HepG2 (cell line): ENCODE data around the gene RMI2. TPM values are rescaled to one million over a fixed set of nuclear protein-coding genes. Genes with fewer than 3 reads are reported as not detected.

Experiments used
- ATF2 ChIP-seq: sonication (generic); formaldehyde crosslinking; IDR thresholded peaks from 2 replicates; pipeline ENCODE4 v1.4.0; 2020; ENCODE audit warnings: missing genetic modification reagents
- BATF2 ChIP-seq: sonication (generic); formaldehyde crosslinking; IDR thresholded peaks from 2 replicates; pipeline ENCODE4 v1.8.0; 2022; ENCODE audit warnings: mild to moderate bottlenecking, missing genetic modification reagents, moderate library complexity
- HOXD1 ChIP-seq: sonication (generic); formaldehyde crosslinking; IDR thresholded peaks from 2 replicates; pipeline ENCODE4 v1.5.0; 2020; ENCODE audit warnings: missing genetic modification reagents
- NFE2L2 ChIP-seq: fragments of 150-350 bp; IDR thresholded peaks from 2 replicates; pipeline ENCODE4 v1.6.1; 2014; ENCODE audit warnings: low read length
- SMYD3 ChIP-seq: sonication (generic); formaldehyde crosslinking; IDR thresholded peaks from 2 replicates; pipeline ENCODE4 v1.8.1; 2023; ENCODE audit warnings: mild to moderate bottlenecking, missing genetic modification reagents
- SPEN ChIP-seq: sonication (generic); formaldehyde crosslinking; IDR thresholded peaks from 2 replicates; pipeline ENCODE4 v1.5.1; 2020; ENCODE audit warnings: low read depth, mild to moderate bottlenecking, missing genetic modification reagents
- STAT5B ChIP-seq: sonication (generic); formaldehyde crosslinking; IDR thresholded peaks from 2 replicates; pipeline ENCODE4 v1.4.0; 2020; ENCODE audit warnings: missing genetic modification reagents
- SYNCRIP ChIP-seq: fragments of 200-400 bp; formaldehyde crosslinking; IDR thresholded peaks from 2 replicates; pipeline ENCODE4 v1.6.1; 2018; ENCODE audit warnings: mild to moderate bottlenecking, low read depth, low read length; ENCODE audit not compliant: insufficient read depth
- ZBTB3 ChIP-seq: sonication (generic); formaldehyde crosslinking; IDR thresholded peaks from 2 replicates; pipeline ENCODE4 v1.4.0; 2020; ENCODE audit warnings: low read depth, mild to moderate bottlenecking, moderate library complexity, missing genetic modification reagents, borderline replicate concordance
- ZNF160 ChIP-seq: sonication (generic); formaldehyde crosslinking; IDR thresholded peaks from 2 replicates; pipeline ENCODE4 v1.8.0; 2022; ENCODE audit warnings: mild to moderate bottlenecking, inconsistent platforms, missing genetic modification reagents
- ZNF407 ChIP-seq: sonication (generic); formaldehyde crosslinking; IDR thresholded peaks from one replicate; pipeline ENCODE4 v1.5.1; 2020; ENCODE audit warnings: mild to moderate bottlenecking, missing genetic modification reagents; ENCODE audit errors: not compliant biosample characterization
- ZSCAN30 ChIP-seq: sonication (generic); formaldehyde crosslinking; IDR thresholded peaks from 2 replicates; pipeline ENCODE4 v1.5.0; 2020; ENCODE audit warnings: mild to moderate bottlenecking, missing genetic modification reagents
- polyA plus RNA-seq, 8 experiments: library from polyadenylated mRNA; depleted of rRNA in 3 of 8; stranded (reverse) in 7 of 8; unstranded in 1 of 8; fragments of >200 nt; fragmentation: Illumina TruSeq in 4 of 8; extraction: Trizol in 4 of 8; gene quantifications; 2 replicates each; pipeline versions ENCODE4 v1.2.1 to v1.2.3, GENCODE V29; 2011 to 2016; ENCODE audit warnings: low read depth in 4 of 8, missing spikeins in 1 of 8, mixed read lengths in 1 of 8; ENCODE audit not compliant: insufficient read depth in 1 of 8
- total RNA-seq, 5 experiments: library from RNA; depleted of rRNA; stranded (reverse); fragments of >200 nt; fragmentation: Illumina TruSeq; extraction: Trizol; gene quantifications; 2 replicates each; pipeline ENCODE4 v1.2.3, GENCODE V29; 2016; ENCODE audit warnings: low read depth in 1 of 5
- TF ChIP-seq, protein P1 (sequence below): sonication (generic); formaldehyde crosslinking; IDR thresholded peaks from 2 replicates; pipeline ENCODE4 v1.5.0; 2020; ENCODE audit warnings: missing genetic modification reagents
- TF ChIP-seq, protein P2 (sequence below): sonication (generic); formaldehyde crosslinking; IDR thresholded peaks from 2 replicates; pipeline ENCODE4 v1.8.0; 2022; ENCODE audit warnings: missing genetic modification reagents, mild to moderate bottlenecking, moderate library complexity, borderline replicate concordance

Gene RMI2
- total and polyA plus RNA-seq, 2 of the 13 experiments (the other 11 are each of a cell fraction or from before 2014, with no cell fraction given): 24.5 to 55.7 TPM

- TF ChIP-seq ATF2: peak; percentile 91
- no peak for TF ChIP-seq ZNF407 (CRISPR knock-in tag)
- TF ChIP-seq SPEN (CRISPR knock-in tag): no peak
- no peak for TF ChIP-seq HOXD1
- TF ChIP-seq, protein P1, sequence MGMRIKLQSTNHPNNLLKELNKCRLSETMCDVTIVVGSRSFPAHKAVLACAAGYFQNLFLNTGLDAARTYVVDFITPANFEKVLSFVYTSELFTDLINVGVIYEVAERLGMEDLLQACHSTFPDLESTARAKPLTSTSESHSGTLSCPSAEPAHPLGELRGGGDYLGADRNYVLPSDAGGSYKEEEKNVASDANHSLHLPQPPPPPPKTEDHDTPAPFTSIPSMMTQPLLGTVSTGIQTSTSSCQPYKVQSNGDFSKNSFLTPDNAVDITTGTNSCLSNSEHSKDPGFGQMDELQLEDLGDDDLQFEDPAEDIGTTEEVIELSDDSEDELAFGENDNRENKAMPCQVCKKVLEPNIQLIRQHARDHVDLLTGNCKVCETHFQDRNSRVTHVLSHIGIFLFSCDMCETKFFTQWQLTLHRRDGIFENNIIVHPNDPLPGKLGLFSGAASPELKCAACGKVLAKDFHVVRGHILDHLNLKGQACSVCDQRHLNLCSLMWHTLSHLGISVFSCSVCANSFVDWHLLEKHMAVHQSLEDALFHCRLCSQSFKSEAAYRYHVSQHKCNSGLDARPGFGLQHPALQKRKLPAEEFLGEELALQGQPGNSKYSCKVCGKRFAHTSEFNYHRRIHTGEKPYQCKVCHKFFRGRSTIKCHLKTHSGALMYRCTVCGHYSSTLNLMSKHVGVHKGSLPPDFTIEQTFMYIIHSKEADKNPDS (CRISPR knock-in tag): no peak
- no peak for TF ChIP-seq ZNF160 (CRISPR knock-in tag)
- TF ChIP-seq SMYD3 (CRISPR knock-in tag): 0 out of 2 replicates have a peak, but pooled peaks have one; percentile 47
- TF ChIP-seq NFE2L2: no peak
- no peak for TF ChIP-seq ZBTB3 (CRISPR knock-in tag)
- TF ChIP-seq, protein P2, sequence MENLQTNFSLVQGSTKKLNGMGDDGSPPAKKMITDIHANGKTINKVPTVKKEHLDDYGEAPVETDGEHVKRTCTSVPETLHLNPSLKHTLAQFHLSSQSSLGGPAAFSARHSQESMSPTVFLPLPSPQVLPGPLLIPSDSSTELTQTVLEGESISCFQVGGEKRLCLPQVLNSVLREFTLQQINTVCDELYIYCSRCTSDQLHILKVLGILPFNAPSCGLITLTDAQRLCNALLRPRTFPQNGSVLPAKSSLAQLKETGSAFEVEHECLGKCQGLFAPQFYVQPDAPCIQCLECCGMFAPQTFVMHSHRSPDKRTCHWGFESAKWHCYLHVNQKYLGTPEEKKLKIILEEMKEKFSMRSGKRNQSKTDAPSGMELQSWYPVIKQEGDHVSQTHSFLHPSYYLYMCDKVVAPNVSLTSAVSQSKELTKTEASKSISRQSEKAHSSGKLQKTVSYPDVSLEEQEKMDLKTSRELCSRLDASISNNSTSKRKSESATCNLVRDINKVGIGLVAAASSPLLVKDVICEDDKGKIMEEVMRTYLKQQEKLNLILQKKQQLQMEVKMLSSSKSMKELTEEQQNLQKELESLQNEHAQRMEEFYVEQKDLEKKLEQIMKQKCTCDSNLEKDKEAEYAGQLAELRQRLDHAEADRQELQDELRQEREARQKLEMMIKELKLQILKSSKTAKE (CRISPR knock-in tag): 0 out of 2 replicates have a peak, but pooled peaks have one; percentile 32
- TF ChIP-seq ZSCAN30 (CRISPR knock-in tag): no peak
- TF ChIP-seq SYNCRIP: no peak
- no peak for TF ChIP-seq BATF2
- no peak for TF ChIP-seq STAT5B (CRISPR knock-in tag)
Observed at GRCh38 chr16:11306997-11307638, 38.1 kb upstream of the RMI2 start (continued).
